Neuronal stem cell (in vitro differentiated cells): Measurements from ENCODE around the gene TTC28.
"Not testable (repeated sequence)": the region's sequence is repeated elsewhere in the genome, so short reads cannot be mapped to it uniquely, and the experiment has no call there.

ENCODE experiments used
- DNase-seq: peaks from one replicate; pipeline ENCODE4 v3.0.0-alpha.2; 2013; ENCODE audit warnings: low spot score
- H2AFZ ChIP-seq: one replicate; pipeline ENCODE4 v1.6.1; 2013; ENCODE audit warnings: mild to moderate bottlenecking, low read length, inconsistent platforms
- H2AK5ac ChIP-seq: 2 replicates; pipeline ENCODE4 v1.6.1; 2013; ENCODE audit warnings: low read depth, mild to moderate bottlenecking, inconsistent platforms, low read length, moderate library complexity, mixed read lengths
- H2BK120ac ChIP-seq: 2 replicates; pipeline ENCODE4 v1.6.1; 2013; ENCODE audit warnings: low read depth, mild to moderate bottlenecking, inconsistent platforms, low read length, moderate library complexity, mixed read lengths
- H2BK12ac ChIP-seq: one replicate; pipeline ENCODE4 v1.6.1; 2013; ENCODE audit warnings: low read length, inconsistent platforms
- H2BK15ac ChIP-seq: 2 replicates; pipeline ENCODE4 v1.6.1; 2013; ENCODE audit warnings: mild to moderate bottlenecking, low read length, inconsistent platforms, mixed read lengths
- H2BK5ac ChIP-seq: one replicate; pipeline ENCODE4 v1.6.1; 2013; ENCODE audit warnings: inconsistent platforms, mild to moderate bottlenecking, low read length, moderate library complexity
- H3K14ac ChIP-seq: one replicate; pipeline ENCODE4 v1.6.1; 2013; ENCODE audit warnings: low read length, inconsistent platforms
- H3K18ac ChIP-seq: 2 replicates; pipeline ENCODE4 v1.6.1; 2013; ENCODE audit warnings: low read length, inconsistent platforms
- H3K23ac ChIP-seq: 2 replicates; pipeline ENCODE4 v1.6.1; 2013; ENCODE audit warnings: low read depth, mild to moderate bottlenecking, mixed read lengths, low read length, inconsistent platforms; ENCODE audit not compliant: poor library complexity
- H3K27ac ChIP-seq: replicated peaks from 3 replicates; pipeline ENCODE4 v1.5.1; 2013; ENCODE audit warnings: low read length, inconsistent platforms
- H3K27me3 ChIP-seq, 3 experiments: 2 replicates each; pipeline ENCODE4 v1.6.1; 2013; ENCODE audit warnings: low read length in 3 of 3, mild to moderate bottlenecking in 2 of 3, inconsistent platforms in 1 of 3, low read depth in 1 of 3, mixed read lengths in 1 of 3, moderate library complexity in 1 of 3; ENCODE audit not compliant: control insufficient read depth in 3 of 3, insufficient read depth in 3 of 3
- H3K36me3 ChIP-seq, 2 donors: replicated peaks in 1 of 2; 2 replicates each; pipeline ENCODE4 v1.6.1; 2013; ENCODE audit warnings: low read length in 2 of 2; ENCODE audit not compliant: control insufficient read depth in 2 of 2, insufficient read depth in 2 of 2
- H3K4ac ChIP-seq: 2 replicates; pipeline ENCODE4 v1.6.1; 2013; ENCODE audit warnings: inconsistent platforms, mild to moderate bottlenecking, low read length, moderate library complexity
- H3K4me1 ChIP-seq, 2 donors: 1 replicate in 1 of 2; 2 replicates in 1 of 2; pipeline ENCODE4 v1.6.1; 2013; ENCODE audit warnings: low read length in 2 of 2, low read depth in 1 of 2; ENCODE audit not compliant: control insufficient read depth in 2 of 2, insufficient read depth in 1 of 2
- H3K4me2 ChIP-seq: one replicate; pipeline ENCODE4 v1.6.1; 2013; ENCODE audit warnings: mild to moderate bottlenecking, low read length, inconsistent platforms; ENCODE audit not compliant: insufficient read depth, poor library complexity, severe bottlenecking
- H3K4me3 ChIP-seq, 2 donors: 2 replicates each; pipeline ENCODE4 v1.5.1; 2013; ENCODE audit warnings: low read length in 2 of 2, mild to moderate bottlenecking in 2 of 2, inconsistent platforms in 1 of 2, moderate library complexity in 1 of 2
- H3K79me1 ChIP-seq: one replicate; pipeline ENCODE4 v1.6.1; 2013; ENCODE audit warnings: low read depth, mild to moderate bottlenecking, inconsistent platforms, low read length, moderate library complexity
- H3K9ac ChIP-seq: one replicate; pipeline ENCODE4 v1.6.1; 2013; ENCODE audit warnings: mild to moderate bottlenecking, low read depth, low read length, inconsistent platforms; ENCODE audit not compliant: poor library complexity
- H3K9me3 ChIP-seq, 2 donors: replicated peaks in 1 of 2; 2 replicates each; pipeline versions ENCODE3 to v1.6.1; 2013; ENCODE audit warnings: low read length in 2 of 2, mild to moderate bottlenecking in 2 of 2, inconsistent platforms in 1 of 2, low read depth in 1 of 2, mixed read lengths in 1 of 2, moderate library complexity in 1 of 2; ENCODE audit not compliant: control insufficient read depth in 2 of 2, insufficient read depth in 1 of 2
- H4K8ac ChIP-seq: one replicate; pipeline ENCODE4 v1.6.1; 2013; ENCODE audit warnings: low read depth, mild to moderate bottlenecking, inconsistent platforms, low read length, moderate library complexity
- H4K91ac ChIP-seq: one replicate; pipeline ENCODE4 v1.6.1; 2013; ENCODE audit warnings: low read length, low read depth, mild to moderate bottlenecking, inconsistent platforms; ENCODE audit not compliant: poor library complexity
- WGBS, 2 donors: extraction: QIAGEN DNeasy Blood & Tissue Kit; methylation state at CpG; one replicate each; pipeline ENCODE4 v1.1.7; 2013; ENCODE audit warnings: missing lambda C conversion rate in 2 of 2, mixed read lengths in 1 of 2; ENCODE audit not compliant: insufficient read length in 2 of 2, insufficient replicate concordance in 1 of 2; ENCODE audit errors: extremely low coverage in 2 of 2; 5-methylcytosine and 5-hydroxymethylcytosine counted together

TTC28 gene

DNA sequence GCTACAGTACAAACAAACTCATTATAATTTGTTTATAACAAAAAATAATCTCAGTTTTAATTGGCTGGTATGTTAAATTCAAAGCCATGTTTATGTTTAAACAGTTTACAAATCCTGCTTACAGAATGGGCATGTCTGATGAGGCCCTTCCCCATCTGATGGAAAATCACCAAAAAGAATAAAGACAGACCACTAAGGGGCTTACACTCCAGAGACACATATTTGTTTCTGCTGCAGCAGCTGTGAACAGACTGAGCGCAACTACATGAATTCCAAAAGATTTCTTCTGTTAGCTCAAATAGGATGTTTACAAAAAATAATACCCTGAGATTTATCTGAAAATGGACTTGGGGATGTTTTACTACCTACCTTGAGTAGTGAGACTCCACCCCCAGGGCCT lies 585.9 kb downstream of the TTC28 start:
- no peak overlapping the region for H3K4ac ChIP-seq

DNA sequence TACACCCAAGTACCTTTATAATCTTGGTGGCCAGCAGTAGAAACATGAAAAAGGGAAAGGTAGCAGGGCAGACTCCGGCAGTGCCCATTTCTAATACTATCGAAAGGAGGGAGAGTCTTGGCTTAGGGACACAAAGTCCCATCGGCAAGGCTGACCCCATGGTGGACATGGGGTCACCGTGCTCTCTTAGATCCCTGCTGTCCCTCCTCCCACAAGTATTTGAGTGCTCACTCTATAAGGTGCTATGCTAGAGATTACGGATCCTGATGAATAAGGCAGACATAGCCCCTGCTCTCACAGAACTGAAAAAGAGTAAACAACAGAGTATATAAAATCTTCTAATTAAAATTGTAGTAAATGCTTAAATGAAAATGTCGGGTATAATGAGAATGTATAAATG lies 588.2 kb downstream of the TTC28 start:
- H3K4ac ChIP-seq = no peak overlapping the region
- H3K4me2 ChIP-seq = no peak overlapping the region
- H3K4me3 ChIP-seq = no peak overlapping the region
- peaks cover 0 to 12% of the 10 kb centered on the region in 2 donors for H3K4me1 ChIP-seq
- no peak for DNase-seq
- H3K14ac ChIP-seq = no peak overlapping the region
- no peak overlapping the region for H2BK12ac ChIP-seq
- H3K23ac ChIP-seq = no peak overlapping the region
- H3K27ac ChIP-seq = no peak overlapping the region
- H3K27me3 ChIP-seq = no peaks in the 10 kb centered on the region
- H3K9me3 ChIP-seq = peaks cover 0 to 3% of the 10 kb centered on the region in 2 donors
- no peak overlapping the region for H2AFZ ChIP-seq
- no peak overlapping the region for H4K8ac ChIP-seq
- H2AK5ac ChIP-seq = no peak overlapping the region
- no peak overlapping the region for H2BK15ac ChIP-seq
- no peak overlapping the region for H2BK5ac ChIP-seq
- no peak overlapping the region for H2BK120ac ChIP-seq
- no peak overlapping the region for H3K18ac ChIP-seq
- peaks cover 4 to 60% of the 10 kb centered on the region in 2 donors for H3K36me3 ChIP-seq
- no peak overlapping the region for H4K91ac ChIP-seq
- WGBS, 2 donors = 100% methylated on average over 1 of the region's 6 CpGs; no CpG with 5 or more reads in 1 of the 2 donors
- peaks cover 3% of the 10 kb centered on the region for H3K79me1 ChIP-seq
- no peak overlapping the region for H3K9ac ChIP-seq

More for the DNA sequence above, 585.9 kb downstream of the TTC28 start:
- Histone ChIP-seq H2BK120ac (no peak overlapping the region), H3K79me1 (peaks cover 3% of the 10 kb centered on the region), H3K36me3 (peaks cover 7 to 80% of the 10 kb centered on the region in 2 donors), H2AK5ac (no peak overlapping the region), H3K9ac (no peak overlapping the region), H3K4me3 (no peak overlapping the region), H2BK5ac (no peak overlapping the region), H2AFZ (no peak overlapping the region), H4K8ac (no peak overlapping the region), H4K91ac (no peak overlapping the region), H2BK12ac (no peak overlapping the region), H3K23ac (no peak overlapping the region), H3K4me2 (no peak overlapping the region), H3K4me1 (peaks cover 0 to 12% of the 10 kb centered on the region in 2 donors), H3K27me3 (no peaks in the 10 kb centered on the region), H3K18ac (no peak overlapping the region), H2BK15ac (no peak overlapping the region), H3K9me3 (peaks cover 0 to 3% of the 10 kb centered on the region in 2 donors), H3K14ac (no peak overlapping the region), H3K27ac (no peak overlapping the region)
- DNase-seq = no peak
- no CpG with 5 or more reads among the region's 1 CpG for WGBS, 2 donors

DNA sequence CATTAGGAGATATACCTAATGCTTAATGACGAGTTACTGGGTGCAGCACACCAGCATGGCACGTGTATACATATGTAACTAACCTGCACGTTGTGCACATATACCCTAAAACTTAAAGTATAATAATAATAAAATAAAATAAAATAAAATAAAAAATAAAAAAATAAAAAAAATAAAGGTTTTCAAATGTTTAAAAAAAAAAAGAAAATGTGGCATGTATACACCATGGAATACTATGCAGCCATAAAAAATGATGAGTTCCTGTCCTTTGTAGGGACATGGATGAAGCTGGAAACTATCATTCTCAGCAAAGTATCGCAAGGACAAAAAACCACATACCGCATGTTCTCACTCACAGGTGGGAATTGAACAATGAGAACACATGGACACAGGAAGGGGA lies 590.1 kb downstream of the TTC28 start:
- H2BK120ac ChIP-seq, H4K8ac ChIP-seq, H2AK5ac ChIP-seq, H3K9me3 ChIP-seq, H3K18ac ChIP-seq, H3K4me1 ChIP-seq, H2BK12ac ChIP-seq, H3K4me3 ChIP-seq, H3K27me3 ChIP-seq, H2BK5ac ChIP-seq, H3K27ac ChIP-seq, H3K4ac ChIP-seq, H3K23ac ChIP-seq, DNase-seq, H3K79me1 ChIP-seq, H2AFZ ChIP-seq, H3K9ac ChIP-seq, H2BK15ac ChIP-seq, H3K14ac ChIP-seq, H3K4me2 ChIP-seq, H4K91ac ChIP-seq: not testable (repeated sequence)
- peaks cover 4 to 44% of the 10 kb centered on the region in 2 donors for H3K36me3 ChIP-seq
- no CpG with 5 or more reads among the region's 5 CpGs for WGBS, 2 donors

DNA sequence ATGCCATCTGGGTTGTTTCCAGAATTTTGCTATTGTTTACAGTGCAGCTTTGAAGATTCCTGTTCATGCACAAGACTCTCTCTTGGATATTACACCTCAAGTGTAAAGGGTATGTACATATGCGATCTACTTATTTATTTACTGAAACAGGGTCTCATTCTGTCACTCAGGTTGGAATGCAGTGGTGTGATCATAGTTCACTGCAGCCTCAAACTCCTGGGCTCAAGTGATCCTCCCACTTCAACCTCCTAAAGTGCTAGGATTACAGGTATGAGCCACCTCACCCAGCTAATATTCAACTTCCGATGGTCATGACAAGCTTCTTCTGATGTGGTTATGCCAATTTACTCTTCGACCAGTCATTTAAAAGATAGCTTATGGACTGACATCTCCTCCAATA lies 602.5 kb downstream of the TTC28 start:
- no peak overlapping the region for H2BK120ac ChIP-seq
- no peak for DNase-seq
- no peak overlapping the region for H3K27ac ChIP-seq
- H2AFZ ChIP-seq = no peak overlapping the region
- no peaks in the 10 kb centered on the region for H3K79me1 ChIP-seq
- no peak overlapping the region for H3K9ac ChIP-seq
- peaks cover 0 to 6% of the 10 kb centered on the region in 2 donors for H3K4me1 ChIP-seq
- no CpG with 5 or more reads among the region's 3 CpGs for WGBS, 2 donors
- no peak overlapping the region for H3K4me2 ChIP-seq
- no peak overlapping the region for H4K91ac ChIP-seq
- no peaks in the 10 kb centered on the region for H3K27me3 ChIP-seq
- no peak overlapping the region for H2BK15ac ChIP-seq
- H4K8ac ChIP-seq = no peak overlapping the region
- H3K9me3 ChIP-seq = peaks cover 0 to 9% of the 10 kb centered on the region in 2 donors
- no peak overlapping the region for H3K4me3 ChIP-seq
- H3K14ac ChIP-seq = no peak overlapping the region
- no peak overlapping the region for H2AK5ac ChIP-seq
- no peak overlapping the region for H3K4ac ChIP-seq
- H3K18ac ChIP-seq = no peak overlapping the region
- H2BK12ac ChIP-seq = no peak overlapping the region
- H2BK5ac ChIP-seq = no peak overlapping the region
- H3K36me3 ChIP-seq = peaks cover 1 to 28% of the 10 kb centered on the region in 2 donors
- H3K23ac ChIP-seq = no peak overlapping the region
